Activated CD8-positive, alpha-beta memory T cell treated with anti-CD3 and anti-CD28 coated beads for 24 hours (primary cell): ENCODE measurements around the gene TAP1.
"Not testable (repeated sequence)": the region's sequence is repeated elsewhere in the genome, so short reads cannot be mapped to it uniquely, and the experiment has no call there.

ENCODE experiments used
- DNase-seq: peaks from one replicate; pipeline ENCODE4 v3.0.0-alpha.2; 2020

The TAP1 gene, protein sequence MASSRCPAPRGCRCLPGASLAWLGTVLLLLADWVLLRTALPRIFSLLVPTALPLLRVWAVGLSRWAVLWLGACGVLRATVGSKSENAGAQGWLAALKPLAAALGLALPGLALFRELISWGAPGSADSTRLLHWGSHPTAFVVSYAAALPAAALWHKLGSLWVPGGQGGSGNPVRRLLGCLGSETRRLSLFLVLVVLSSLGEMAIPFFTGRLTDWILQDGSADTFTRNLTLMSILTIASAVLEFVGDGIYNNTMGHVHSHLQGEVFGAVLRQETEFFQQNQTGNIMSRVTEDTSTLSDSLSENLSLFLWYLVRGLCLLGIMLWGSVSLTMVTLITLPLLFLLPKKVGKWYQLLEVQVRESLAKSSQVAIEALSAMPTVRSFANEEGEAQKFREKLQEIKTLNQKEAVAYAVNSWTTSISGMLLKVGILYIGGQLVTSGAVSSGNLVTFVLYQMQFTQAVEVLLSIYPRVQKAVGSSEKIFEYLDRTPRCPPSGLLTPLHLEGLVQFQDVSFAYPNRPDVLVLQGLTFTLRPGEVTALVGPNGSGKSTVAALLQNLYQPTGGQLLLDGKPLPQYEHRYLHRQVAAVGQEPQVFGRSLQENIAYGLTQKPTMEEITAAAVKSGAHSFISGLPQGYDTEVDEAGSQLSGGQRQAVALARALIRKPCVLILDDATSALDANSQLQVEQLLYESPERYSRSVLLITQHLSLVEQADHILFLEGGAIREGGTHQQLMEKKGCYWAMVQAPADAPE

DNA sequence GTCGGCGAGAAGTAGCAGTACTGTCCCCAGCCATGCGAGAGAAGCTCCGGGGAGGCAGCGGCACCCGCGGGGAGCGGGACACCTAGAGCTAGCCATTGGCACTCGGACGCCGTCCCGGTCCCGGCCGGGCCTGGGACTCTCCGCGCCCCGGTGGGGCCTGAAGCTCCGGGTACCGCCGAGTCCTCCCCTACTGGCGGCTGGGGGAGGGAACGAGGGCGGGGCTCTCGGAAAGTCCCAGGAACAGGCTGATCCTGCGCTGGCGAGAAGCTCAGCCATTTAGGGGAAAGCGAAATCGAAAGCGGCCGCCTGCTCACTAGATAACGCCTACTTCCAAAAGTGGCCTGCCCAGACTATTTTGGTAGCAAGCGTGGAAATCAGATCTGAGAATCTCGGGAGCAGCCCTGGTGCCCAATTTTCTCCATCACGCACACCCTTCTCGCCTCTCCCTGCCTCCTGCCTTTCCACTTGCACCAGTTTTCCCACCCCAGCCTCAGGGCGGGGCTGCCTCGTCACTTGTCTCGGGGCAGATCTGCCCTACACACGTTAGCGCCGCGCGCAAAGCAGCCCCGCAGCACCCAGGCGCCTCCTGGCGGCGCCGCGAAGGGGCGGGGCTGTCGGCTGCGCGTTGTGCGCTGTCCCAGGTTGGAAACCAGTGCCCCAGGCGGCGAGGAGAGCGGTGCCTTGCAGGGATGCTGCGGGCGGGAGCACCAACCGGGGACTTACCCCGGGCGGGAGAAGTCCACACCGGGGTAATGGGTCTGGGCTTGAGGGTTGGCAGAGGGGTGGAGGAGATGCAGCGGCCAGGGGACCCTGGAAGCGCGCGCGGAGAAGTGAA, at the start of gene TAP1, which contains the start of gene PSMB9:
Gene TAP1, minus strand, starts transcription at position 164 of the 835 bp plus-strand sequence. Its CDS starts 68 bp downstream, at position 96.
Gene PSMB9, plus strand, starts transcription at position 652 of the 835 bp plus-strand sequence. Its CDS starts 38 bp downstream, at position 690.
- DNase-seq: peak; percentile 97

DNA sequence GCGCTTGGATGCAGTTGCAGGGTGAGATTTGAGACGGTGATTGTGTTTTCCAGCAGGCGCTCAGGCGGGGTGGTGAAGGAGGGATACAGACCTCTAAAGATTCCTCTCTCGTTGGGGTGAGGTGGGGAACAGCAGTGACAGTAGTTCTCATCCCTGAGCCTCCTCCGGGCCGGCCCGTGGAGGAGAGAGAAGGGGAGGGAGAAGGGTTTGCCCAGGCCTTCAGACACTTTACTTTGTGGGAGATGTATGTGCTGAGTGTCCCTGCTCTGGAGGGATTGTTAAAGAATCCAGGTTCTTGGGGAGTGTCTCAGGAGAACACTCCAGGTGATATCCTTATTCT, 41.5 kb upstream of the TAP1 start:
- no peak for DNase-seq

DNA sequence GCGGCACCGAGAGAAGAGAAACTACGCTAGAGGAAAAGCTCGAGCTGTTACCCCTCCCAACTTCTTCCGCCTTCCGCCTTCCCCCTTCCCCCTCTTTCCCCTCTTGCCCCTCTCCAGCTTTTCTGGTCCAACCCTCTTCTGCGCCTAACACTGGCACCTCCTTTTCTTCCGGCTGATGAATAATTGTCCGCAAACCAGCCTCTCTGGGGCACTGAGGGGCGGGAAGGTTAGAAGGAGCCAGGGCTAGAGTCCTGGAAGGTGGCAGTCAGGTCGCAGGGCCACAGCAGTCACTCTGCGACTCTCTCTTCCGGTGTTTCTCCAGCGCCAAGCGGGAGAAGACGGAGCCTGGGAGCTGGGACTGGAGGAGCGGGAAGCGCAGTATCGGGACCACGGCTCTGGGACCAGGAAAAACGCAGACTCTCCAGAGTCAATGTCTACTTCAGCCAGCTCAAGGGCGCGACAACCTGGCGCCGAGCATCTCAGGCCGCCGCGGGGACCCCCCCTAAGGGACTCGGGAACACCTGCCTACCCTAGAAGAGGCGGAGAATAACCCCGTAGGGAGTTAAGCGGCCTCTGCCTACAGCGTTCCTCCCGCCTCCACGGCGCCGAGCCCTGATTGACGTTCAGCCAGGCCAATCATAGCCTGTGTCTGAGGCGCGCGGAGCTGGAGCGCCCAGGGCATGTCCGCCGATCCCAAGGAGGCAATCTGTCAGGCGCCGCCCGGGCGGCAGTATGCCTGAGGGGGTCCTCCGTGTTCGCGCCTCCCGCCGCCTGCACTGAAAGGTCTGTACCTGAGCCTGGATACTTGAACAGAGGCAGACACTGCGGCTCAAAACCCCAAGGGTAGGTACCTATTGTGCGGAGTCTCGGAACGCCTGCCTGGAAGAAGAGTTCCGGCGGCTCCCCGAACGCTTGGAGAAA, 40.8 kb upstream of the TAP1 start:
- peak; percentile 99 for DNase-seq

DNA sequence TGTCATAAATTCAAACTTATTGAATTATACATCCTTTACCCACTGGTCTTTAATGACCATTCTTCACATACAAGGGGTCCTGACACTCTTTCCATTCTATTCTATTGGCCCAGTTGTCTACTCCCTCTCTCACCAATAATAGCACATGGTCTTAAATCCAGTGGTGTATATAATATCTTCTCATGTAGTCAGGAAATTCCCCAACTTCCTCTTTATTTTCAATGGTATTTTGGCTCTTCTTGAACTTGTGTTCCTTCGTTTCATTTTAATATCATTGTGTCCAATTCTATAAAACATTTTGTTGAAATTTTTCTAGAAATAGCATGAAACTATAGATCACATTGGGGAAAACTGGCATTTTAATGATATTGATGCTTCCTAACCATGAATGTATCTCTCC, 37.3 kb upstream of the TAP1 start:
- no peak for DNase-seq

DNA sequence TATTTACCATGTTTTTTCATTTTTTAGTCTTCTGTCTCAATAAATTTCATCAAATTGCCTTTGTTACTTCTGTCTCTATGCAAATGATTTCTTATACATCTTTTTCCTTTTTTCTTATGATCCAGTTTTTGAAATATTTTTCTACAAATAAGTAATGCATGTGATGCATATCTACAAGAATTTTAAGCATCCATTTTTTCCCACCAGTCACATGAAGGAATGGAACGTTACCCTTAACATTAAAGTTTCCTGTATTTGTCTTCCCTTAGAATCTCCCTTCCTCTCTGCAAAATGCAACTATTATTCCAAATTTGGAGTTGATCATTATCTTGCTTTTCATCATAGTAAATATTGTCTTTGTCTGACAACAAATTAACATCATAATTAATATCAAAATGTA, 36.0 kb upstream of the TAP1 start:
- no peak for DNase-seq

DNA sequence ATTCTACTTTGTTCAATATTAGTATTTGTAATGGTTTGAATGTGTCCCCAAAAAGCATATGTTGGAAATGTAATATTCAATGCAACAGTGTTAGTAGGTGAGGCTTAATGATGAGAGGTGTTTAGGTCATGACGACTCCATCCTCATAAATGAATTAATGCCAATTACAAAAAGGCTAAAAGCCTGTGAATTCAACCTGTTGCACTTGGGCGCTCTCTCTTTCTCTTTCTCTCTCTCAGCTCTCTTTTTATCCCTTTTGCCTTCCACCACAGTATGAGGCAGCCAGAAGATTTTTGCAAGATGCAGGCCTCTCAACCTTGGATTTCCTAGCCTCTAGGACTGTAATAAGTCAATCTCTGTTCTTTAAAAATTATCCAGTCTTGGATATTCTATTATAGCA, 35.1 kb upstream of the TAP1 start:
- no peak for DNase-seq

DNA sequence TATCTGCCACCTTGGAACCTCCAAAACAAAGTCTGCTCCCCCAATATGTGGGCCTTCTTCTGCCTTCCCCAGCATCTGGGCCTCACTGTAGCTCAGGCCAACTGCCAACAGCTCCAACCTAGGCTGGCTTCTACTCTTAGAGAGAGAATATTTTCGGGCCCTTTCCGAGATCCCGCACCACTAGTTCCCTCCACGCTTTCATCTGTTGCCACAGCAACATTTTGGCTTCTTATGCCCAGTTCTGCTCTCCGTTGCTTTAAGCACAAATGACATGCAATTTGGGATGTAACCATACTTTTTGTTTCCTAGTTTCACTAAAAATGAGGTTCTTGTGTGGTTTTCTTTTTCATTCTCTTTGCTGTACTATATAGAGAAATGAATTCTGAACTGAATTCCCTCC, 34.1 kb upstream of the TAP1 start:
- DNase-seq: no peak

DNA sequence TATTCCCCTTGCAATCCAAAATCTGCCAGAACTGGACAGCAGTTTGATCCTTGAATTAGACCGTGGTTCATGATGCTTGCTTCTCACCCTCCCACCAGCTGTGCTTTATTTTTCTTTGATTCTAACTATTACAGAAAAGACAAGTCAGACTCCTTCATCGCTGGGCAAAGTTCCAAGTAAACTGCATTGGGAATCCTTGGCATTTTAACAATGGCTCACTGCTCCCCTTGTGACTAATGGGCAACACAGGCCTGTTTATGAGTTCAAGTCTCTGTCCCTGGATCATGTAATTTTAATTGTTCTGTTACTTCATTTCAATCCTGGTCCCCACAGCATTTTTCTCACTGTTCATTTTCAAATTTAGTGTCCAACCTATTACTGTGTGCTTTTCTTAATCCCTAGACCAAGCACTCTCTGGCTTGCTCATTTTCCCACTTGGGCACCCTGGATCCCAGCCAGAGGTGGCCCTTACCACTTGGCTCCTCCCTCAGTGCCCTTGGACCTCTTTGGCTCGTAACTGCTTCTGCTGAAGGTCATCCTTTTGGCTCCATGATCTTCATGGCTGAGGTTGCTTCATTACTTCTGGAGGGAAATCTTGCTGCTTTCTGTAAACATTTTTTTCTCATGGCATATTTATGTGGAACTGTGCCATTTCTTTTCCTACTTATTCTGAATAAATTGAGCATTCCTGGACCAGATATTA, 33.3 kb upstream of the TAP1 start:
- DNase-seq: no peak

DNA sequence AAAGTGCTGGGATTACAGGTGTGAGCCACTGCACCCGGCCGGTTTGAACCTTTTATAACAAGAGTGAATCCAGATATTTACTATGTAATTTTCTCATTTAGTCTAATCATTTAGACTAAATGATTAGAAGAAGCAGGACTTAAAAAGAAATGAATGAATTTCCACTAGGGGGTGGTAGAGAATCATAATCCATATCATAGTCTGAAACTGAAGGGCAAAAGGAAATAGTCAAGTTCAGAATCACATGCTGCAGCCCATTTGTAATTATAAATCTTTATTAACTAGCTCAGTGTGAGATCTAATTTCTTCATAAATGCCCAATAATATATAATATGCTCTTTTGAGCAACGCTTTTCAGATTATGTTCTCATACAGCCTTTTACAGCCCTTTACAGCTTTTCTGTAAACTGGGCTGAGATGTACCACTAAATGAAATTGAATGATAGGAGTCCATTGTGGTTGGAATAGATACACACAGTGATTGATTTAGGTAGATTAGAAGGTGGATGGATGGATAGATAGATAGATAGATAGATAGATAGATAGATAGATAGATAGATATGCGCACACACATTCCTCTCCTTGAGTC, 32.3 kb upstream of the TAP1 start:
- no peak for DNase-seq

DNA sequence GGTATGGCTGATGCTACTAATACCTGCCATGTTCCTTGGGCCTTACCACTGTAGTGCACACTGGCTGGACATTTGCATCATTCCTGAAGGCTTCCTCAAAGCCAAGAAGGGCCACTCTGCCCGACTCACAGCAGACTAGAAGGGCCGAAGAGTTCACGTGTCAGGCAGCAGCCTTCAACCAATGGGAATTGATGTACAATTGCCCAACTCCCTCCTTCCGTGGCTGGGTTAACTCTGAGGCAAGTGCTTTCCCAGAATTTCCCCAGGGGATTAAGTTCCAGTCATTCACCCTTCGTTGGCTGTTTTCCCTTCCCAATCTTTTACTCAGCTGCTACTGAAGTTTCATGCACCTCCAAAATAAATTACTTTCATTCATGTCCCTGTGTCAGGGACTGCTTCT, 30.3 kb upstream of the TAP1 start:
- no peak for DNase-seq

DNA sequence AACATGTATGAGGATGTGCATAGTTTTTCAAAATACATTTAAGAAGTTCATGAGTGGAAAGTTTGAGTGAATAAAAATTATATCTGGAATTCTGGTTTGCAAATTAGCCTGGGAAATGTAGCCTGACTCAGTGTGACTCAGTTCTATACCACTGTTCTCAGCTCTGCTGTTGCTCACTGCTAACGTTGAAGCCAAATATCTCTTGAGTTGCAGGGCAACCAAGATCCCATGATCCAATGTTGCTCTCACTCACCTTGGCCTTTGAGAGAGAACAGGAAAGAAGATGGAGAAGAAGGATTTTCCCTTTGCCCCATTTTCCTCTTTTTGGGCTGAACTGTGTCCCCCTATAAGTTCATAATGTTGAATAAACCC, 29.4 kb upstream of the TAP1 start:
- DNase-seq: no peak

DNA sequence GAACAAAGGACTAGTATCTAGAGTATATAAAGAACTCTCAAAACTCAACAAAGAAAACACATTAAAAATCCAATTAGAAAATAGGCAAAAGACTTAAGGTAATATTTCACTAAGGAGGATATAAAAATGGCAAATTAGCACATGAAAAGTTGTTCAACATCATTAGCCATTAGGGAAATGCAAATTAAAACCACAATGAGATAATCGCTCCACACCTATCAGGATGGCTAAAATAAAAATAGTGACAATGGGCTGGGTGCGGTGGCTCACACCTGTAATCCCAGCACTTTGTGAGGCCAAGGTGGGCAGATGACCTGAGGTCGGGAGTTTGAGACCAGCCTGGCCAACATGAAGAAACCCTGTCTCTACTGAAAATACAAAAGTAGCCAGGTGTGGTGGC, 27.5 kb upstream of the TAP1 start:
- DNase-seq: not testable (repeated sequence)

DNA sequence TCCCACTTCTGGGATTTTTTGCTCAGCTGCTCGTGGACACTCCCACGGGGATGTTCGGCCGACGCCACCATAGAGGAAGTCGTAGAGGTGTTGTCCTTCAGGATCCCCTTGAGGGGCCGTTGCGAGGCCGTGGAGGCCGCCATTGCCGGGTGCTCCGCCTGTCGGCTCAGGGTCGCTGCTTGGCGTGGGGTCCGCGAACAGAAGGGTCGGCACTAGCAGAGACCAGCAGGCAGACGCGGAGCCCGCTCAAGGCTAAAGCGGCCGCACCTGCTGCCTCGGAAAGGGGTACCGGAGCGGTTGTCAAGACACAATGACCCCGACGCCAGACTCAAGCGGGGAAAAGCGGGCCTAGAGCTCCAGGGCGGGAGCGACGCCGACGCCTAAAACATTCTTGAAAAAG, 26.2 kb upstream of the TAP1 start:
- no peak for DNase-seq

DNA sequence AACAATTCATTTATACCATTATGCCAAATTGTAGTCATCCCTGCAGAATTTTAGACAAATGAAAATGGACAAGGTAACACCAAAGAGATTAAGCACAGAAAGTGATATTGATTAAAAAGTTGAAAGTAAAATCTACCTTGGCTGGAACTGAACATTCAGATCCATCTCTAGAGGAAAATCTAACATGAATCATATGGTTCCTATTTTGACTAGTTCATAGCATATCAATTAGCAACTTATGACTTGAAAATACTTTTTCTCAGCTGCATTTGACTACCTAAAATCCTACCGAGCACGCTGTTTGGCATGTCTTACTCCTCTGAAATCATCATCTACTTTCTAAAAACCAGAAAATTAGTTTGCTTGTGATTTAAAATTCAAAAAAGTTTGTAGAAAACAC, 23.1 kb upstream of the TAP1 start:
- DNase-seq: no peak

DNA sequence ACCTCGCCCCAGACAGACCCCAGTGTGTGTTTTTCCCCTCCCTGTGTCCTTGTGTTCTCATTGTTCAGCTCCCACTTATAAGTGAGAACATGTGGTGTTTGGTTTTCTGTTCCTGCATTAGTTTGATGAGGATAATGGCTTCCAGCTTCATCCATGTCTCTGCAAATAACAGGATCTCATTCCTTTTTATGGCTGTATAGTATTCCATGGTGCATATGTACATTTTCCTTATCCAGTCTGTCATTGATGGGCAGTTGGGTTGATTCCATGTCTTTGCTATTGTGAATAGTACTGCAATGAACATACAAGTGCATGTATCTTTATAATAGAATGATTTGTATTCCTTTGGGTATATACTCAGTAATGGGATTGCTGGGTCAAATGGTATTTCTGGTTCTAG, 20.4 kb upstream of the TAP1 start:
- DNase-seq: not testable (repeated sequence)

DNA sequence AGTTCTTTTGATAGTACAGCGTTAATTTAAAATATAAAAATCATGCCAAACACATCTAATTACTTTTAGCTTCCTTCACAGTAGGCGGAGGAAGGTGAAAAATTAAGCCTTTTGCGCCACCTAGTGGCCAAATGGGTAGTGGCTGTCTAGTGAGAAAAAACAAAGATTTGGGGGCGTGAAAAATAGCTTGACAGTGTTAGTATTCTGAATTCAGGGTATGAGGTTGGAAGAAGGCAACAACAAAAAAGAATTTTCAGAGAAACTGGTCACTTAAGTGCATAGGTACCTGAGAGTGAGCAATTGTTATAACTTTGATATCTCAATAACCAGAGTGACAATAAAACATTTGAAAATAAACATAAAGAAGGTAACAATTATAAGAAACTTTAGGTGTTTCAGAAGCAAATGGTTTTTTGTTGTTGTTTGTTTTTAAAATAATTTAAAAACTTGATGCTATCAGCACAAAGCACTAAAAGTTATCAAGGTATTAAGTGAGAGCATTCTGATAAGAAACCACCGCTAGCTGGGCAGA, 14.8 kb upstream of the TAP1 start:
- DNase-seq: peak; percentile 96

DNA sequence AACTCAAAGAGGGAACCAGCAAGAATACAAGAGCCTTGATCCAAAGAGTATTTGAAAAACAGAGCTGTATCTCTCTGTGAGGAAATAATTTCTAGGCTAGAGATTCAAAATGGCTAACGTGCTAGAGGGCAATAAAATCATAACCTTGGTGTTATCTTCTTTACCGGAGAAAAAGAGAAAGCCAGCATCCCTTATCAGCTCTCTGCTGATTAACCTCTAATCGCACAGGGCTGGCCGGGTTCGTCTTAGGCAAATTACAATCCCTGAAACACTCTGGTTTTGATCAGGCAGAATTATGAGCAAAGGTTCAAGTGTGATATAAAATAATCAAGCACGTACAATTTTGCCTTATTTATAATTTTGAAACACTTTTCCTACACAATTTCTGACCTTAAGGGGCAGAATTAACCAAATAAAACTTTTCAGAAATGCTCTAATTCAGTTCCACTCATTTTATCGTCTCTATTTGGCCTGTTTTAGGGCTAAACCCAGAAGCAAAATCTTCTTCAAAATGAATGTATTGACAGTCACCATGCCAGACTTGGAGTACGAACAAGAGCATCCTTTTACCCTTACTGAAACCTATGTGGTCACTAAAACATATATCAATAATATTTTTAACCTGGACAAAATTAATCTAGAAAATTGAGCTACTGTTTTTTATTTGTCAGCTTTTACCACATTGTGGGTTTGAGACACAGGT, 14.2 kb upstream of the TAP1 start:
- no peak for DNase-seq

DNA sequence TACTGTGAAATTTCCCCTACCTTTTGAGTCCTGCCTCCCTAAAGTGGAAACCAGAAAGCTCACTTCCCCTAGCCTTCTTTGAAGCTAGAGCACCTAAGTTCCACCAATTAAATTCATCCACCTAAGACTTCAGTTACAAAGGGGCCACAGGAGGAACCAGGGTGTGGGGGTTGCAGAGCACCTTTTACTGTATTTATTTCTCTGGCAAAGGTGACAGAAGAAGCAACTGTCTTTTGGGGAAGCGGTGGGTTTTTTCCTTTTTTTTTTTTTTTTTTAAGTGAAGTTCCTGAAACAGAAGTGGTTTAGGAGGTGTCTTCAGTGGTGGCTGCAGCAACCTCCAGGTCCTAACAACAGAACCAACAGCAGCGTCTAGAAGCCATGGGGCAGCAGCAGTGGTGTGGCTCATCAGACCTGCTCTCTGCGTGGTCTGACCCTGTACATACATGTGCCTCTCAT, 13.5 kb upstream of the TAP1 start:
- peak; percentile 57 for DNase-seq

DNA sequence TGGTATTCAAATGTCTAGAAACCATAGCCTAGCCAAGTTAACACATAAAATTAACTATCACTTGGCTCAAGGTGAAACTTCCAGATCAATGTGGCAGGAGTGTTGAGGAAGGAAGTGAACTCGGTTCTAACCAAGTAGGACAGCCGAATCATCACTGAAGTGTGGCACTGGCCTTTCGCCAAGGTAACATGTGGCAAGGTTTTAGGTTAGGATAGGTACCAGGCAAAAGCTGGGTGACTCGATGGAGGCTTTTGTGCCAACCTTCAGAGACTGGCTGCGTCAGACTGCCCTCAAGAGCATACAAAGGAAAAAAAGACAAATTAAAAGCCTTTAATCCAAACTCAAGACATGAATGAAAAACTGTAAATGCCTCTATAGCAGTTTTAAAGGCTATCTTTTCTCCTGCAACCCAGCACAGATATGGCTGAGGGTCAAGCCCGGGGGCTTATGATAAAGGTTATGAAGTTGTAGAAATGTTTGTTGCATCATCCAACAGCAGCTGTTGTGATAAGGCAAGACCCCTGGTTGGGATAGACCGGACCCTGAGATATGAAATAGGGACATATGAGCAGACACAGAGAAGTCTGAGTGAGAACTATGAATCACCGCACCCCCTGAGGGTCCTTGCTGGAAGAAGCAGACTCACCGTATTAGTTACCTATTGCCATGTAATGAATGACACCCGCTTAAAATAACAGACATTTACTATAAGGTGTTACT, 12.4 kb upstream of the TAP1 start:
- peak; percentile 56 for DNase-seq

DNA sequence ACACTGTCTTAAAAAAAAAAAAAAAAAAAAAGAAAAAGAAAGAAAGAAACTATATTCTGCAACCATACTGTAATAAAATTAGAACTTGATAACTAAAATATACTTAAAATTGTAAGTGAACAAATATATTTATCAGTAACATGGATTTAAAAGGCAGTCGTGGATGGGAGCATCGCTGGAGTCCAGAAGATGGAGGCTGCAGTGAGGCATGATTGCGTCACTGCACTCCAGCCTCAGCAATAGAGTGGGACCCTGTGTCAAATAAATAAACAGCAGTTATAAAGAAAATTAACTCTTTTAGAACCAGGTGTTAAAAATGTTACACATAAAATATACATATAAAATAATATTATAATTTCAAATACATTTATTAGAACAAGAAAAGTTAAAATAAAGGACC, 9.2 kb upstream of the TAP1 start:
- DNase-seq: no peak
